Stimulated activated CD4-positive, alpha-beta T cell treated with anti-CD3 and anti-CD28 coated beads, Interleukin-1b, Interleukin-23, amount 100 ng/mL, for 48 hours (primary cell): ENCODE measurements around the gene TCEA3.

Experiments used
- DNase-seq: peaks from one replicate; pipeline ENCODE4 v3.0.0-alpha.2; 2020

TCEA3 gene

DNA sequence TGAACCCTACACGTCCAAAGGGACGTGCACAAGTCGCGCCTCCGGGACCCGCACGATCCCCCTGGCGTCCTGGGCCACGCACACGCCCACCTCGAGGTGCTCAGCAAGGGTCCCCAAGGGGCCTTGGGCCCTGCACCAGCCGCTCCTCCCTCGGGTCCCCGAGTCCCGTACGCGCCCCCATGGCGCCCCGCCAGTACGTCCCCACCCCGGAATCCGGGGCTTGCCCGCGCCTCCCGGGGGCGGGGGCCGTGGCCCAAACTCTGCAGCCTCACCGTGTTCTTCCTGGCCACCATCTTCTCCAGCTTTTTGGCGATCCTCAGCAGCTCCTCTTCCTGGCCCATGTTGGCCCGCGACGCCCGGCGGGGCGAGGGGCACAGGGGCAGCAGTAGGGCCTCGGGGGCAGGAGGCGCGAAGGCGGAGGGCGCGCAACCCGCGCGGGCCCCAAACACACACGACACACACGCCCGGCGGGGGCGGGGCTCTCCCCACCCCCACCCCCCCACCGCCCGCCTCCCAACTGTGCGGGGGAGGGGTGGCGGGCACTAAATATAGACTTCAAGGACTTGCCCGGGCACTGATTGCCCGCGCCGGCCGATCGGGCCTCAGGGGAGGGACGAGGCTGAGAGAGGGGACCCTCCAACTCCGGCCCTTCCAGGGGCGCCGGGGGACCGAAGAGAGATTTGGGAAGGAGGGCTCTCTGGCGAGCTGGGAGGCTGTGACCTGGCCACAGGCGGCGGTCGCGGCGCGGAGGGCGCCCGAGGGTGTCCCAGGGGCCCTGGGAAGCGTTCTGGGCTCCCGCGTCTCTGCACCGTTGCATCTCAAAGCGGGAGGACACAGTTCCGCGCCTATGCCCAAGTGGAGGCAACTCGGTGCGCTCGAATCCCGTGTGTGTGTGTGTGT, at the start of gene TCEA3:
Gene TCEA3 (minus strand): TSS at position 456 of the 900 bp plus-strand sequence. CDS start 115 bp downstream, at position 341.
- no peak for DNase-seq

DNA sequence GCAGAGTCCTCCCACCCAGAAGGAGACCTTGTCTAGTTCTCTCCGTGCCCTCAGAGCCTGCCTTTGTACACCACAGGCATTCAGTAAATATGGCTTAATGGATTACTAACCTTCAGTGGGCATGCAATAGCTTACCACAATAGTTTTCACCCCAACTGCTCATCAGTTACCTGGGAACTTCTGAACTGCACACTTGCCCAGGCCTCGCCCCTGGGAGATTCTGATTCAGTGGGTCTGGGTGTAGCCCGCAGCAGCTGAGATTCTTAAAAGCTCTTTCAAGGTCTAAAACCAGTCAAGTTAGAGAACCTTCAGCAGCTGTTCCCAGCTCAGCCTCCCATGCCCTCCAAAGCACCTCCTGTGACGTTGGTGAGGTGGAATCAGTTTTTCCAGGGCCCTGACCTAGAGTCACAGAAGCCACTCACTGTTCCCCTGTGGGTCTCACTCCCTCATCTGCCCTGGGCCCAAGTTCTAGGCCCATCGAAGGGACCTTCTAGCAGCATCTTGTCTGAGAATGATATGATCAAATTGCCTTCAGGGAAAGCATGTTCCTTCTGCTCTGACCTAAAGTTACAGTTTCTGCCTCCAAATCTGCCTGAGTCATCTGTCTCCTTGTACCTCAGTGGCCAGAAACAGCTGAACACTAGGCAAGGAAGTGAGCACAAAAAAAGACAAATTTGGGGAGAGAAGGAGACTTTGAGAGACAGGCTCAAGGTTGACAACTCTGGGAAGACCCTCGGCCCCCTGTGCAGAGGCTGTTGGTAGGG, 48.7 kb upstream of the TCEA3 start:
- DNase-seq = no peak

DNA sequence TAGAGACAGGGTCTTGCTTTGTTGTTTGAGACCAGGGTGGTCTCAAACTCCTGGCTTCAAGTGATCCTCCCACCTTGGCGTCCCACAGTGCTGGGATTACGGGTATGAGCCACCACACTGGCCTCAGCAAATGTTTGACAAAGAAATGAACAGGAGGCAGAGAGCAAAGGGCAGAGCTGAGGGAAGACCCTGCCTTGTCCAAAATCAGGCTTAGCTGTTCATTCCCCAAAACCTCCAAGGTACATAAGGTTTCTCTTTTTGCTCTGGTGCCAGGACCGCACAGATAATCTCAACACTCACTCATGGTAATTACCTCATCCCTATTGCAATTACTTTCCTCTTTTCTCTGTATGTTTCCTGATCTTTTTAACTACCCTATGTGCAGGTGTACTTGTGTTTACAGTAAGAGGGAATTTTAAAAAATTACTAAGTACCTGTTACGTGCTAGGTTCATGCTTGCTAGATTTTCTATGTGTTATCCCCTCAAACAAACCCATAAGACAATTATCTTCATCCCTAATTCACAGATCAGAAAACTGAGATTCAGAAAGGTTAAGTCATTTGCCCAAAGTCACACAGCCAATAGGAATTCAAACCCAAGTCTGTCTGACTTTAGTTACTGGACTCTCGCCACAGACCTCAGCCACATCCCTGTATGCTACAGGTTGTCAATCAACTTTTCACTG, 47.9 kb upstream of the TCEA3 start:
- DNase-seq = no peak

DNA sequence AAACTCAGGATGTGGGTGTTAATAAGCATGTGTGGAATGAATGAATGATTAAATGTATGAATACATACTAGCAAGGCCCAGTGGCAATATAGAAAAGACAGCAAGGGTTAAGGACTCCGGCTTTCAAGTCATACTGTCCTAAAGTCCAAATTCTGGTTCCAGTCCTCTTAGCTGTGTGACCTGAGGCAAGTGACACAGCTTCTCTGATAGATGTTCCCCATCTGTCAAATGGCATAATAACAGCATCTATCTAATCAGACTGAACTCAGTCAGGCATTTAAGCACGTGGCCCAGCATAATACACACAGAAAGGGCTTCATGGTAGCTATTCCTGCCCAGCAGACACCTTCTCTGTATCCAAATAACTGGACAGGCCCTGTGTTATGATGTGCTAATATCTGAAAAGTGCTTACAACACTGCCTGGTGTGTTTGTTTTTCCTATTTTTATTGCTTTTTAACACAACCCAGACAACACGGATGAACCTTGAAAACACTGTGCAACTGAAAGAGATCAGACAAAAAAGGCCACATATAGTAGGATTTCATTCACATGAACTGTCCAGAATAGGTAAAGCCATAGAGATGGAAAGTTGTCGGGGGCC, 47.0 kb upstream of the TCEA3 start:
- DNase-seq = no peak

DNA sequence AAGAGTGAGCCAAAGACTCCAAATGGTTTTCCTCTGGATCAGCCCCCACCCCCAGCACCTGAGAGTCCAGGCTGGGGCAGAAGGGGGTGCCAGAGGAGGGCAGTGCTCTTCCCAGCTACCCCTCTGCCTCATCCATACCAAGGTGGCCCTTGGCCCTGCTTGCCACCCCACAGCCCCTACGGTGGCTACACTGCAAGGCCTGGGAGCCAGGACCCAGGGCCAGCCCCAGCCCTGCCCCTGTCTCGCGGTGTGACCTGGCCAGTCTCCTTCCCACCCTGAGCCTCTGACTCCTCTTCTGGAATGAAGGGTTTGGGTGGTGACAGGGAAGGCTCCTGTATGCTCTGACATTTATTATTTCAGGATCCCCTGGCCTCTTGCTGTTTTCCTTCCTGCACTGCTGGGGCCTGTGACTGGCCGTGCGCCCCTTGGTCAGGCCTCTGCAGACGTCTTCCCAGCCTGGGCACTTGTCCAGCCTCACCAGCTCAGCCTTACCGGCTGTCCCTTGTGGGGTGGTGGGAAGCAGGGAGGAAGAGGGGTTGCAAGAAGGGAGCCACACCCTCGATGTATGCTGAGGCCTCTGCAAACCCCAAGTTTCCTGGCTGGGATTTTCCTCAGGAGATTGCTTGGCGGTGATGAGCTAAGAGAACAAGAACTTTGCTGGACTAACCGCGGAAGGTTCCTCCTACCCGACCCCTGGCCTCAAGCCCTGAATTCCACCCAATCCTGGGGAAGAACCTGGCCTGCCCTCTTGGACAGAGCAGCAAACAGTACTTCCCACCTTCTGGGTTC, 45.9 kb upstream of the TCEA3 start:
- DNase-seq = no peak

DNA sequence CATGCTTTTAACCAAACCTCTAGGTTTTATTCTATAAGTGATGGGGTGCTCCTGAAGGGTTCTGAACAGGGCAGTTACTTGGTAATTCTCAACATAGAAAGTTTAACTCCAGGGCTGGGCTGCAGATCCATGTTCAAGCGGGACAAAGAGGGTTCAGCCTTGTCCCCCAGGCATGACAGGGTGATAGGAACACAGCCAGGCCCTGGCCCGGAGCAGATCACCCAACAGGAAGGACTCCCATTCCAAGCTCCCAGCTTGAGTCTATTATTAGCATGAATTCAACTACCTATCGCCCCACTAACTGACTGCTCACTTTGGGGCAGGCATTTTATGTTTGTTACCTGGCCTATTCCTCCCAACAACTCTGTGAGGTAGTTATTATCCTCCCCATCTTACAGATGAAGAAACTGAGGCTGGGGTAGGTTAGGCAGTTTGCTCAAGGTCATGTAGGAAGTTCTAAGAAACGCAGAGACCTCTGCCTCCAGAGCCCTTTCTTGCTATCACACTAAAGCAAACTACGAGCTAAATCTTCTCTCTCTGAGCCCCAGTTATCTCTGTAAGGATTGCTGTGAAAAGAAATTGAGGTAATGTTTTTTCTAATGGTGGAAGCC, 44.9 kb upstream of the TCEA3 start:
- no peak for DNase-seq

DNA sequence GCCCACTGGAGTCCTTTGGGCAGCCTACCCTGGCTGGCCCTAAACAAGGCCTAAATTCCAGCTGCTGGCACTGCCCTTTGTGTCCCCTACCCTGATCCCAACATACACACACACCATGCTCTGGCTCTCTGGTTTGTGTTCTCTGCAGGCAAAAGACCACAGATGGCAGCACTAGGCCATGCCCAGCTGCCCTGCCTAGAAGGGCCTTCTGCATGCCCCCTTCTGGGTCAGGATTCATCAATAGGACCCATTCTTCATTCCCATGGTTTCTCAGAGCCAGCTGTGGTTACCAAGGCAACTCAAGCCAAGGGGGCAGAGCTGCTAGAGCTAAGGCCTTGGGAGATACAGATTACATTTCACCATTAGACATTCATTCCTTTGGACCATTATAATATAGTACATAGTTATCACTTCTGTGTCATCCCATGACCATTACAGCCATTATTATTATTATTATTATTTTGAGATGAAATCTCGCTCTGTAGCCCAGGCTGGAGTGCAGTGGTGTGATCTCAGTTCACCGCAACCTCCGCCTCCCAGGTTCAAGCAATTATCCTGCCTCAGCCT, 42.0 kb upstream of the TCEA3 start:
- DNase-seq = no peak

DNA sequence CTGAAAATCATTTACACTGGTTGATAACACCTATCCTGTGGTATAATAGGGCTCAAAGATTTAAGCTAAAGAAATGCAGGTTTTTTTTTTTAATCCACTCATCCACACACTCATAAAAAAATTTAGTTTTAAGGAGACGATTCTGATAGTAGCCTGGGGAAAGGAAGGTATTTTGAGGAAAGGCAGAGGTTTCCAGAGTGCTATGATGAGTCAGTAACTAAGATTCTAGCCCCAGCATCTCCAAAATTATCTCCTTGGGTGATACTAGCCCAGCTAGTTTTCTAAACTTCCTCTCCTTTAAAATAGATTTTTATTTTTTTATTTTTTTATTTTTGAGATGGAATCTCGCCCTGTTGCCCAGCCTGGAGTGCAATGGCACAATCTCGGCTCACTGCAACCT, 38.7 kb upstream of the TCEA3 start:
- no peak for DNase-seq

DNA sequence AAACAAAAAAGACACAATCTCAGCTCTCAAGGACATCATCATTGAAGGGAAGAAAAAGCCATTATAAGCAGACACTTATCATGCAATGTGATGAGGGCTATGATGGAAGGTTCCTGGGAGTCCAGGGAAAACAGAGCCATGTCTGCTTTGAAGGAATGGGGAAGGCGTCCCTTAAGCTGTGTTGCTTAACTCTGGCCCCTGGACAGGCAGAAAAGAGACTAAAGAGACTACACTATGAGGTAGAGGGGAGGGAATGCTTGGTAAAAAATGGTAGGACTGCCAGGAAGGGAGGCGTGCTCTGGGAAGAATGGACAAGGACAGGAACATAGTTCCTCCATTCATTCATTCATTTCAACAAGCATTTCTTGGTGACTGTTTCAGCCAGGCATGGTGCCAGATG, 38.2 kb upstream of the TCEA3 start:
- no peak for DNase-seq

DNA sequence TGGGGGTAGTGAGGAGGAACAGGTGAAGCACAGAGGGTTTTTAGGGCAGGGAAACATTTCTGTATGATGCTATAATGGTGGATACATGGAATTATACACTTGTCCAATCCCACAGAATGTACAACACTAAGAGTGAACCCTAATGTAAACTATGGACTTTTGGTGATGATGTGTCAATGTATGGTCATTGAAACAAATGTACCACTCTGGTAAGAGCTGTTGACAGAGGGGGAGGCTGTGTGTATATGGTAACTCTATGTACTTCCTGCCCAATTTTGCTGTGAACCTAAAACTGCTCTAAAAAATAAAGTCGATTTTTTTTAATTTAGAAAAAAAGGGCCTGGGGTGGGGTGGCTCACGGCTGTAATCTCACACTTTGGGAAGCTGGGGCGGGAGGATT, 36.5 kb upstream of the TCEA3 start:
- no peak for DNase-seq

DNA sequence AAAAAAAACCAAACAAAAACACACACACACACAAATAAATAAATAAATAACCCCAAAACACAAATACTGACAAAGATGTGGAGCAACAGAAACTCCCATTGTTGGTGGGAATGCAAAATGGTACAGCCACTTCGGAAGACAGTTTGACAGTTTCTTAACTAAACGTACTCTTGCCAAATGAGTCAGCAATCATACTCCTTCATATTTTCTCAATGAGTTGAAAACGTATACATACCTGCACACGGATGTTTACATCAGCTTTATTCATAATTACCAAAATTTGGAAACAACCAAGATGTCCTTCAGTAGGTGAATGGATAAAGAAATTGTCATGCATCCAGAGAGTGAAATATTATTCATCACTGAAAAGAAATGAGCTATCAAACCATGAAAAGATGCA, 36.0 kb upstream of the TCEA3 start:
- no peak for DNase-seq

DNA sequence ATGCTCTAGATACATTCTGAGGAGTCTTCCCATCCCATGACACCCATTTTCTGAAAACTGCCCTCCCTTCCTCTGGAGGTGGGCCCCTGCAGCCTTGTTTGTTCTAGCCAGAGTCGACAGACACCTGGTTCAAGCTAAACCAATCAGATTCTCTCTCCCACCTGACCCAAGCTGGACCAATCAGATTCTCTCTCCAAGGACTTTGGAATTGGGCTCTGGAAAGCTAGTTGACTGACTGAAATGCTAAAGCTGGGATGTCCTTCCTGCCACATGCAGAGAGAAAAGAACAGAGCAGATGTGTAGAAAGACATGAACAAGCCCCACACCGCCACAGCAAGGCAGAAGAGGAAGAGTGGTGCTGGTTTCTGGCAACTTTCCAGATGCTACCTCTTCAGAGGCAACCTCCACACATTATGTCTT, 34.8 kb upstream of the TCEA3 start:
- DNase-seq = no peak

DNA sequence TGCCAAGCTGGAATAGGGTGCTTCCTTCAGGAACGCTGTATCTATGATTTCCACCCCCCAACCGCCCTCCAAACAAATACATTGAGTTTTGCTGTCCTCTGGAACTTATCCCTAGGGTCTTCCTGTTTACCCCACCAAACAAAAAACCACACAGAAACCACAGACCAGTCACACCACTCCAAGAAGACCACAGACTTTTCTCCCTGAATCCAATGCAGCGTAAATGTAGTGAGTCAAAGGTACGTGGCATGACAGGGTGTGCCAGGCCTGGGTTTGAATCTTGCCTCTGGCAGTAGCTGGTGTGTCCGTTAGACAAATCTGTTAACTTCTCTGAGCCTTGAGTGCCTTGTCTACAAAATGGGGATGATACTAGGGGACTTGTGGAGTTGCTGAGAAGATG, 31.7 kb upstream of the TCEA3 start:
- no peak for DNase-seq

DNA sequence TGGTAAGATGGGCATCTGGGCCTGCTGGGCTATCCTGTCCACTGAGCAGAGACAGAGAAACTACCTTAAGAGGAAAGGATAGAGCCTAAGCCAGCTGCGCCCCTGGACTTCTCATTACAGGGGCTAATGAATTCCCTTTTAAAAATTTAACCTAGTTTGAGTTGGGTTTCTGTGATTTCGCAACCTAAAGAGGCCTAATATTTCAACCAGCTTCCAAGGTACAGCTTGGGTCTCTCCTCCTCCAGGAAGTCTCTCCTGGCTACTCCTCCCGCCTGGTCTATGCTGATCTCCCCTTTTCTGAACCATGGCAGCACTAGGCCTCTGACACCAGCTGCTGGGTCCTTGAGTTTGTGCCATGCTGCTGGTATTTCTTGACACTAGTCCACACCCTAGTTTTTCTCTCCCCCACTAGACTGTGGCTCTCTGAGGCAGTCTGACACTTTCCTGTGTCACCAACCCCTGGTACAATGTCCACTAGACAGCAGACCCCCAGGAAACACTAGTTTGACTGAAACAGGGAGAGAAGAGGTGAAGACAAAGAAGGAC, 29.0 kb upstream of the TCEA3 start:
- DNase-seq = no peak

DNA sequence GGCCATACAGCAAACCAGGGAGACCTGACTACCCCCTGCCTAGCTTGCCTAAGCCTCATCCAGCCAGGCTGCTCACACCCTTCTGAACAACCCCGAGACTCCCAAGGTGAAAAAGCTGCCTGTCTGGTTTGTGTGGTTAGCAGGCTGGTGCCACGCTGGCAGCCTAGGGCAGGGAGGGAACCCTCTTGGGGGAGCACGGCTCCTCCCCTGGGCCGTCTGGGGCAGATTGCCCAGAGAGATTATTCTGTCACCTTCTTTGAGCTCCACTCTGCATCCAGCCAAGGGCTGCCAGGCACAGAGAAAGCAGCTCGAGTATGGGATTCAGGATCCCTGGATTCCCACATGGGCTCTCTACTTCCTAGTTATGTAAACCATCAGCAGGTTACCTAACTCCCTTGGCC, 27.5 kb upstream of the TCEA3 start:
- no peak for DNase-seq

DNA sequence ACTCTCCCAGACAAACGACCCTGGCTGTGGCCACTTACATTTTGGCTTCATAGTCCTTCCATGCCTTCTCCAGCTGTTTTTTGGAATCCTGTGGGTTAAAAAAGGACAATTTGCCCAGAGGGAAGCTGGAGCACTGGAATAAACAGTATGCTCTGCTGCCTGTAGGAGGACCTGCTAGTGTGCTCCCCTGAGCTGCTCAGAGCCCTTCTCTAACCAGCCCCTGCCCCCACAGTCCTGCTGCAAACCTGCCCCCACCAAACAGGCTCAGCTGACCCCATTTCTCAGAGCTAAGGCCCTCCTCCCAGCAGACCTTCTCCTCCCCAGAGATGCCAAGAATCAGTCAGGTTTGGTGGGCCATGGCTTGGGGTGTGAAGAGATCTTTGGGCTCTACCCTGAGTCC, 26.9 kb upstream of the TCEA3 start:
- no peak for DNase-seq

DNA sequence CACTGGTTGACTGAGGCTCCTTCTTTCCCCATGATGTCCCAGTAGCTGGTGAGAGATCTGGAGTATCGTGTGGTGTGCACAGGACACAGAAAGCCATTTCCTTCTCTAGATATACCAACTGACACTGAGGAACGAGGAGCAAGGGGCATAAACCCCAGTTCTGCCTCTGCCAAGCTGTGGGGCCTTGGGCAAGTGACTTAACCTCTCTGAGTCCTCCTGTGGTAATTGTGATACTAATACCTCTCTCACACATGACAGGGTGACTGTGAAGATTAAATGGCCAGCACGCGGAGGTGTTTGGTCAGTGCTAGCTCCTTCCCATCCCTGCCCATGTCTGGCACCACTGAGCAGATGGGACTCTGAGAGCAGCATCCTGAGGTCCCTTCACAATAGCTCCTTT, 26.3 kb upstream of the TCEA3 start:
- no peak for DNase-seq

DNA sequence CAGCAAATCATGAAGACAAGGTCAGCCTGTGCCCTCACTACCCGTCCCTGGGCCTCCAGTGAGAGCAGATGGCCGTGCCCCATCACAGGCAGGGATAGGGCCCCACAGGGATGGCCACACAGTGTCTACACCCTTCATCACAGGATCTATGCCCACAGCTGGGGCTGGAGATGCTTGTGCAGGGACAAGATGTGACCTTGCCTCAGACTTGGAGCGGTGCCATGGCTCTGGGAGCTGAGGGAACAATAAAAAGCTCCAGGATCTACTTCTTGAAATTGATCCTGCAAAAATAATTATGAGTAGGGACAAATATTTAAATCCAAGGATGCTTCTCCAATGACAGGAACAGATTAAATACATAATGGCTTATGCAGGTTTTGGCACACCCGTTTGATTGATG, 25.4 kb upstream of the TCEA3 start:
- no peak for DNase-seq

DNA sequence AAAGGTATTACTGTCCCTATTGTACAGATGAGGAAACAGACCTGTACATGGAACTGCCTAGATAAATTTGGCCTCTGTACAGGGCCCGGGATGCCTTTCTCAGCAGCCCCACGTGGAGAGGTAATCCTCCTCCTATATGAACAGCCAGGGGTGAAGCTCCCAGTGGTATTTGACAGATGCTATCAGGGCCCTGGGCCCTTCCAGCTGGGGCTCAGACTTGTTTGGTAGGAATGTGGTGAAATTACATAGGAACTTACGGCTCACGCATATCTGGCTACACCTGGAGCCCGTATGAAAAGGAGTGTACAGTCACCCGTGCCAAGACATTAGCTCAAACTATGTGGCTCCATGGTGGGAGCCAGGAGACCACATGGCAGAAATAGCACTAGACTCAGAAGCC, 24.8 kb upstream of the TCEA3 start:
- DNase-seq = no peak

DNA sequence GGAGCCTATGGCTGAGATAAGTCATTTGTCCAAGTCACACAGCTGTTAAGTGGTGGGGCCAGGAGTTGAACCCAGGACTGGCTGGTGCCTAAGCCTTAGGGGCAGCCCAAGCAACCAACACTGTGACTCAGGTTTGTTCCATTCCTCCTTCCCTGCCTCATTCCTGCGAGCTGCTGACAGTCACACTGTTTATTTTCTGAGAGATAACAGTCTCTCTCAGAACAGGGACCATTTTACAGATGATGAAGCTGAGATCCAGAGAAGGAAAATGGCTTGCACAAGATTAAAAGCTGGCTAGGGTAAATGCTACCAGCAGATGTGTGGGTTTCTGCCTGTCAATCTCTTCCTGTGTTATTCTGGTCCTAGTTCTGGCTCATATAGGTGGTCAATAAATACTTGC, 24.3 kb upstream of the TCEA3 start:
- no peak for DNase-seq

DNA sequence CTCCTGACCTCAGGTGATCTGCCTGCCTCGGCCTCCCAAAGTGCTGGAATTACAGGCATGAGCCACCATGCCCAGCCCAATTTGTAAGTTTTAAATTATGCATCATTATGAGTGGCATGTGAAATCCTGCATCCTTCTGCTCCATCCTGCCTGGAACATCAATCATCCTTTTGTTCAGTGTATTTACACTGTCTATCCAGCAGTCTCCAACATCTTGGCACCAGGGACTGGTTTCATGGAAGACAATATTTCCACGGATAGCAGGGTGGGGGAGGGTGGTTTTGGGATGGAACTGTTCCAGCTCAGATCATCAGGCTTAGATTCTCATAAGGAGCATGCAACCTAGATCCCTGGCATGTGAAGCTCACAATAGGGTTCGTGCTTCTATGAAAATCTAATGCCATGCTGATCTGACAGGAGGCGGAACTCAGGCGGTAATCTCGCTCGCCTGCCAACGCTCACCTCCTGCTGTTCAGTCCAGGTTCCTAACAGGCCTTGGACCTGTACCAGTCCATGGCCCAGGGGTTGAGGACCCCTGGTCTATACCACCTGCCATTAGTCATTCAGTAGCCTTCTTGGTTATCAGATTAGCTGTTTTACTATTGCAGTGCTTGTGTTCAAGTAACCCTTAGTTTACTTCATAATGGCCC, 22.2 kb upstream of the TCEA3 start:
- DNase-seq = no peak
